Fibroblast of gingiva (primary cell): ENCODE results near the gene SMIM44.

Source experiments
- DNase-seq: peaks from one replicate; pipeline ENCODE4 v3.0.0-alpha.2; 2011; ENCODE audit warnings: low read depth

SMIM44 gene

DNA sequence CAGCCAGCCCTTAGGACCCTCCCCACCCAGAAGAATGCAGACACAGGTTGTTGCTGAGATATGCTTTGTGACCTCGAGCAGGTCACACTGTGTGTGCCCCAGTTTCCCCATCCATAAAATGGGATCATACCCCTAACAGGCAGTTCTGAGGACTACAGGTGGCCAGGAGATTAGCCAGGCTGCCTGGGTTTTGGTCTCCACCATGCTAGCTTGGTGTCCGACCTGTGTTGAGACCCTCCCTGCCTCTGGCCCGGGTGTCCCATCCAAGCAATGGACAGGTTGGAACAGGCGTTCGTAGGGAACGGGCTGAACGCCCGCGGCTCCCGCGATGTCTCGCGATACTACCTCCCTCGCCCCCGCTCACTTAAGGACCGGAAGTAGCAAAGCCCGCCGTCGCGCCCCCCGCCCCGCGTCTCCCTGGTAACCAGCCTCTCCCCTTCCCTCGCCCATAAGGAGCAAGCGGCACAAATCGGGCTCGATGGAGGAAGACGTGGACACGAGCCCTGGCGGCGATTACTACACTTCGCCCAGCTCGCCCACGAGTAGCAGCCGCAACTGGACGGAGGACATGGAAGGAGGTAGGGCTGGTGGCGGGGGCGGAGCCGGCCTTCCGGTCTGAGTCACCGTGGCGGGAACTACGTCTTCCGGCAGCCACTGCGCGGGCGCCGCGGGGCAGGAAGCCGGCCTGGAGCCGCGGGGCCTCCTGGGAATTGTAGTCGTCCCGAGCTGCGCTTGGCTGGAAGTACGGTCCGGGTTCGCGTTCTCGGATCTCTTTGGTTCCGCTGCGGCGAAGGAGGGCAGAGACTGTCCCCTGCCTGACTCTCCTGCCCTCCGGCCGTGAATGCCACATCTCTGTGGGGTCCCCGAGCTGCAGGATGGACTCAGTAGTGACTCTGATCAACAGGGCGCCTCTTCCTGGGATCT lies 48.3 kb downstream of the SMIM44 start:
- peak; percentile 96 for DNase-seq

DNA sequence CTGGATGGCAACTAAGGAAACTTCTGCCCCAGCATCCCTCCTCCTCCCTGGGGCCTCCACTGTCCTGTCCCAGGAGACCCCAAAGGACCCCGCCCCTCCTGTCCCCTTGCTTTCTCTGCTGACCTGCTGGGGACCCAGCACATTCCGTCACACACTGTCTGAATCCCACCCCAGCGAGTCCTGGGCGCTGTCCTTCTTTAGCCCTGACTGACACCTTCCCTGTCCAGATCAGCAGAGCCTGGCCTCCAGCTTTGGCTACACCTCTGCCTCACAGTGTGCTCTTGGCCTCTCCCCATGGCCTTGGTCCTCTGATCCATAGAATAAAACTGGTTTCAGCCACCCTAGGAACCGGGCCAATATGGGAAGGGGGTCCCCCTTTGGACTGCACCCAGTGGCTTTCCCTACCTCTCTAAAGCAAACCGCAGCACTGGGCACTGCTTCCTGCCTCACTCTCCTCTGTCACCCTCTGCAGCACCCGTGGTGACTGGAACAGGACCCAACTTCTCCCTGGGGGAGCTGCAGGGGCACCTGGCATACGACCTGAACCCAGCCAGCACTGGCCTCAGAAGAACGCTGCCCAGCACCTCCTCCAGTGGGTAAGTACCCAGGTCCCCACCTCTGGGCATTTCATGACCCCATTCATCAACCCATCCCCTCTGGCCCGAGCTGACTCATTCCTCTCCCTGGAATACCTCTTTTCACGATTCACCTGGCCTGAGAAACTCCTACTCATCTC lies 49.3 kb downstream of the SMIM44 start:
- DNase-seq, result no peak

DNA sequence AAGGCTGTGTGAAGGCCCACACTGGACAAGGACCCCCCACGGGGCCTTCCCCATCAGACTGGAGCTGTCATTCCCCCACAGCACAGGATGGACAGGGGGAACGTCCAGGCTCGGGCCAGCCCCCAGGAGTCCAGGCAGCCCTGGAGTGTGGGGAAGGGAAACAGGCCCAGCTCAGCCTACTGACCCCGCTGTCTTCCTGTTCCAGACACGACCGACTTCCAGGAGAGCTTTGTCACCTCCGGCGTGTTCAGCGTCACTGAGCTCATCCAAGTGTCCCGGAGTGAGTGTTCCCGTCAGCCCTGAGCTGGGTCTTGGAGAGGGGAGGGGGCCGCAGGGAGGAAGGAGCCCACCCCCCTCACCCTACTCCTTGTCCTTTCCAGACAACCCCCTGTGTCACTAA lies 49.9 kb downstream of the SMIM44 start:
- DNase-seq, result no peak
